ENCODE data around the gene DDAH2. TPM values are rescaled to one million over a fixed set of nuclear protein-coding genes. Genes with fewer than 3 reads are reported as not detected.

DDAH2 gene
- total RNA-seq, 1 donor from 2014 or later, result 72.4 TPM

DNA sequence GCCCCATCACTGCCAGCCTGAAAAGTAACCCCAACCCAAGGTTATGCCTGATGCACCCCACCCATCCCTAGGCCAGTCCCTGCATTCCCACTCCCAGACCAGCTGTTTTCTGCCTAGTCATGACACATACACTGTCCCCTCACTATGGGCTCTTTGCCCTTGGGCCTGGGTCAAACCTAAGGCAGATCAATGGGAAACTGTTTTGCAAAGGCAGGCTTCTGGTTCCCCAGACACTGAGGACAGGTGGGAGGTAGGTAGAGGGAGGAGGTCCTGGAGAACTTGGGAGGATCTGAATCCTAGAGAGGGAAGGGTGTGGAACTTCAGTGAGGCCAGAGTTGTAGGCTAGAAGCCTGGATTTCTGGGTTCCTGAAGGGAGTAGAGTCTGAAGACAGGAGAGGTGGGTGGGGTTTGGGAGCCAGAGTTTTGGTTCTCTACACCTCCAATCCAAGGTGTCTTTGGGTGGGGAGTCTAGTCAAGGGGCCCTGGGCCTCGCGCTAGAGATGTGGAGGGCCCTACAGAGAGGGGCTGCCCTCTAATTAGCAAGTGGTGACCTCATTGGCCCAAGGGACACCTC lies 5.2 kb upstream of the DDAH2 start:
- Histone ChIP-seq H3K27ac (ENCODE audit: low read depth, low read length) (peak overlapping the region; percentile 81), H3K9me3 (ENCODE audit: insufficient read depth, low read depth, low read length) (no peaks in the 10 kb centered on the region), H3K36me3 (ENCODE audit: insufficient read depth, low read length) (peaks cover 32% of the 10 kb centered on the region), H3K4me3 (ENCODE audit: insufficient read depth, low read depth, low read length) (peak overlapping the region; percentile 88), H3K27me3 (ENCODE audit: insufficient read depth, low read length) (no peaks in the 10 kb centered on the region), H3K4me2 (ENCODE audit: low read length) (peak overlapping the region; percentile 93), H4K20me1 (ENCODE audit: insufficient read depth, low read length) (peaks cover 47% of the 10 kb centered on the region), H3K9ac (ENCODE audit: low read length) (peak overlapping the region; percentile 90), H3K4me1 (ENCODE audit: insufficient read depth, low read length) (peaks cover 49% of the 10 kb centered on the region), H3K79me2 (ENCODE audit: insufficient read depth, low read length) (peaks cover 48% of the 10 kb centered on the region), H2AFZ (ENCODE audit: low read depth, low read length) (no peak overlapping the region)
- Mint-ChIP-seq H3K9me3 (ENCODE audit: unreplicated experiment) (no peaks in the 10 kb centered on the region), H3K27me3 (ENCODE audit: low read depth, unreplicated experiment) (no peaks in the 10 kb centered on the region), H3K4me1 (ENCODE audit: low read depth, unreplicated experiment) (peaks cover 49% of the 10 kb centered on the region), H3K4me3 (ENCODE audit: unreplicated experiment) (peak overlapping the region; percentile 99), H3K36me3 (ENCODE audit: low read depth, unreplicated experiment) (peaks cover 16% of the 10 kb centered on the region), H3K27ac (ENCODE audit: unreplicated experiment) (peak overlapping the region; percentile 99)
- TF ChIP-seq, protein P1, sequence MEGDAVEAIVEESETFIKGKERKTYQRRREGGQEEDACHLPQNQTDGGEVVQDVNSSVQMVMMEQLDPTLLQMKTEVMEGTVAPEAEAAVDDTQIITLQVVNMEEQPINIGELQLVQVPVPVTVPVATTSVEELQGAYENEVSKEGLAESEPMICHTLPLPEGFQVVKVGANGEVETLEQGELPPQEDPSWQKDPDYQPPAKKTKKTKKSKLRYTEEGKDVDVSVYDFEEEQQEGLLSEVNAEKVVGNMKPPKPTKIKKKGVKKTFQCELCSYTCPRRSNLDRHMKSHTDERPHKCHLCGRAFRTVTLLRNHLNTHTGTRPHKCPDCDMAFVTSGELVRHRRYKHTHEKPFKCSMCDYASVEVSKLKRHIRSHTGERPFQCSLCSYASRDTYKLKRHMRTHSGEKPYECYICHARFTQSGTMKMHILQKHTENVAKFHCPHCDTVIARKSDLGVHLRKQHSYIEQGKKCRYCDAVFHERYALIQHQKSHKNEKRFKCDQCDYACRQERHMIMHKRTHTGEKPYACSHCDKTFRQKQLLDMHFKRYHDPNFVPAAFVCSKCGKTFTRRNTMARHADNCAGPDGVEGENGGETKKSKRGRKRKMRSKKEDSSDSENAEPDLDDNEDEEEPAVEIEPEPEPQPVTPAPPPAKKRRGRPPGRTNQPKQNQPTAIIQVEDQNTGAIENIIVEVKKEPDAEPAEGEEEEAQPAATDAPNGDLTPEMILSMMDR (IDR thresholded peaks at IDR 0.05; ENCODE audit: insufficient read depth, low read depth, low read length), result no peak
- TF ChIP-seq EZH2 (IDR thresholded peaks at IDR 0.05; ENCODE audit: insufficient read depth, low read length), result no peak
- DNase-seq (ENCODE audit: low read depth) (no peak), FAIRE-seq (no peak)

DNA sequence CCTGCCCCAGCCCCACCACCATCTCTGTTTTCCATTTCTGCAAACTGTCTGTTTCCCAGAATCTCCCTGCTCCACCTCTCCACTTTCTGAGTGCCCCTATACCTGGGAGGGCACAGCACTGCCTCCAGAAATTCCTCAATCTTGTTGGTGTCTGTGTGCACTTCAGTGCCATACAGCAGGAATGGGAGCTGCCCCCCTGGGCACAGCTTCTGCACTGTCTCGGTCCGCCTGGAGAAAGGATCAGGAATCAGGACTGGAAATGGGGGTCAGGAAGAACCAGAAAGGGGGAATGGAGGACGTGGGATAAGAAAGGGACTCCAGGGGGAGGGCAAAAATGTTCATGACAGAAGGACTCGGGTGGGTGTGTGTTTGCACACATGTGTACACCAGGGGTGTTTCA lies 4.6 kb upstream of the DDAH2 start:
- no peaks in the 10 kb centered on the region for H3K9me3 Mint-ChIP-seq (ENCODE audit: unreplicated experiment)
- H3K27ac Mint-ChIP-seq (ENCODE audit: unreplicated experiment), result peak overlapping the region; percentile 99
- Histone ChIP-seq H3K27me3 (ENCODE audit: insufficient read depth, low read length) (no peaks in the 10 kb centered on the region), H3K4me1 (ENCODE audit: insufficient read depth, low read length) (peaks cover 47% of the 10 kb centered on the region), H3K4me3 (ENCODE audit: insufficient read depth, low read depth, low read length) (peak overlapping the region; percentile 88), H3K36me3 (ENCODE audit: insufficient read depth, low read length) (peaks cover 32% of the 10 kb centered on the region), H3K9ac (ENCODE audit: low read length) (peak overlapping the region; percentile 90), H4K20me1 (ENCODE audit: insufficient read depth, low read length) (peaks cover 53% of the 10 kb centered on the region), H3K9me3 (ENCODE audit: insufficient read depth, low read depth, low read length) (no peaks in the 10 kb centered on the region), H3K79me2 (ENCODE audit: insufficient read depth, low read length) (peaks cover 53% of the 10 kb centered on the region), H2AFZ (ENCODE audit: low read depth, low read length) (no peak overlapping the region), H3K4me2 (ENCODE audit: low read length) (peak overlapping the region; percentile 93), H3K27ac (ENCODE audit: low read depth, low read length) (peak overlapping the region; percentile 81)
- DNase-seq (ENCODE audit: low read depth), result no peak
- TF ChIP-seq, protein P1 (IDR thresholded peaks at IDR 0.05; ENCODE audit: insufficient read depth, low read depth, low read length), result no peak
- no peak for TF ChIP-seq EZH2 (IDR thresholded peaks at IDR 0.05; ENCODE audit: insufficient read depth, low read length)
- FAIRE-seq, result no peak
- peak overlapping the region; percentile 99 for H3K4me3 Mint-ChIP-seq (ENCODE audit: unreplicated experiment)
- peaks cover 16% of the 10 kb centered on the region for H3K36me3 Mint-ChIP-seq (ENCODE audit: low read depth, unreplicated experiment)
- no peaks in the 10 kb centered on the region for H3K27me3 Mint-ChIP-seq (ENCODE audit: low read depth, unreplicated experiment)
- peaks cover 44% of the 10 kb centered on the region for H3K4me1 Mint-ChIP-seq (ENCODE audit: low read depth, unreplicated experiment)

DNA sequence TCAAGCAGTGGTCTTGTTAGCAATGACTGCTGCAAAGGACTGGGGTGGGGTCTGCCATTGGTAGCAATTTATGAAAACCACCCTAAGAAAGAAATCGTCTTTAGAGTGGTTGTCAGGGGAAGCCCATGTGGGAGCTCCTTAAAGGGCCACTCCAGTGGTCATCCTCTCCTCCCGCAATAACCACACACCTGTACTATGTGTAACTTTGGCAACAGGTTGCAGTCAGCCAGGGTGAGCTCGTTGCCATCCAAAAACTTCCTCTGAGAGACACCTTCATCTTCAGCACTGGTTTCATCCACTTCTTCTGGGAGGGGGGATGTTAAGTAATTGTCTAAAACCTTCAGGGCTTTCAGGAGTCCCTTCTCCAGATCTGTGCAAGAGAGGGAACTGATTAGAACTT lies 2.9 kb upstream of the DDAH2 start:
- Mint-ChIP-seq H3K4me3 (ENCODE audit: unreplicated experiment) (peak overlapping the region; percentile 72), H3K4me1 (ENCODE audit: low read depth, unreplicated experiment) (peaks cover 28% of the 10 kb centered on the region), H3K36me3 (ENCODE audit: low read depth, unreplicated experiment) (peaks cover 17% of the 10 kb centered on the region), H3K27ac (ENCODE audit: unreplicated experiment) (peak overlapping the region; percentile 26), H3K27me3 (ENCODE audit: low read depth, unreplicated experiment) (no peaks in the 10 kb centered on the region), H3K9me3 (ENCODE audit: unreplicated experiment) (no peaks in the 10 kb centered on the region)
- FAIRE-seq, result no peak
- no peak overlapping the region for H3K9ac ChIP-seq (ENCODE audit: low read length)
- H3K9me3 ChIP-seq (ENCODE audit: insufficient read depth, low read depth, low read length), result no peaks in the 10 kb centered on the region
- H3K27ac ChIP-seq (ENCODE audit: low read depth, low read length), result no peak overlapping the region
- peaks cover 57% of the 10 kb centered on the region for H3K79me2 ChIP-seq (ENCODE audit: insufficient read depth, low read length)
- no peak overlapping the region for H2AFZ ChIP-seq (ENCODE audit: low read depth, low read length)
- DNase-seq (ENCODE audit: low read depth), result no peak
- TF ChIP-seq, protein P1 (IDR thresholded peaks at IDR 0.05; ENCODE audit: insufficient read depth, low read depth, low read length), result no peak
- no peak for TF ChIP-seq EZH2 (IDR thresholded peaks at IDR 0.05; ENCODE audit: insufficient read depth, low read length)
- no peak overlapping the region for H3K4me2 ChIP-seq (ENCODE audit: low read length)
- H3K4me1 ChIP-seq (ENCODE audit: insufficient read depth, low read length), result peaks cover 35% of the 10 kb centered on the region
- no peak overlapping the region for H3K4me3 ChIP-seq (ENCODE audit: insufficient read depth, low read depth, low read length)
- H3K36me3 ChIP-seq (ENCODE audit: insufficient read depth, low read length), result peaks cover 32% of the 10 kb centered on the region
- no peaks in the 10 kb centered on the region for H3K27me3 ChIP-seq (ENCODE audit: insufficient read depth, low read length)
- H4K20me1 ChIP-seq (ENCODE audit: insufficient read depth, low read length), result peaks cover 67% of the 10 kb centered on the region
